Keratinocyte (primary cell): ENCODE measurements around the gene SQOR. TPM values are rescaled to one million over a fixed set of nuclear protein-coding genes. Genes with fewer than 3 reads are reported as not detected.

Experiments
- DNase-seq: peaks from one replicate; pipeline ENCODE4 v3.0.0-alpha.2; 2011; ENCODE audit warnings: low read depth, missing footprints, low spot score
- FAIRE-seq: peaks from 2 replicates; lab custom pipeline; 2011; peaks lifted over from hg19 to GRCh38; lab: Jason Lieb, UNC
- H2AFZ ChIP-seq: 2 replicates; pipeline ENCODE4 v1.6.0; 2012; ENCODE audit warnings: low read length, control low read depth, inconsistent platforms; ENCODE audit not compliant: control insufficient read depth
- H3K27ac ChIP-seq: 2 replicates; pipeline ENCODE4 v1.5.1; 2011; ENCODE audit warnings: low read length; ENCODE audit not compliant: control insufficient read depth, insufficient read depth
- H3K27me3 ChIP-seq: 3 replicates; pipeline ENCODE4 v1.6.0; 2011; ENCODE audit warnings: low read length; ENCODE audit not compliant: control insufficient read depth, insufficient read depth; ENCODE audit errors: extremely low read depth
- H3K36me3 ChIP-seq, 2 experiments: 2 replicates in 1 of 2; 3 replicates in 1 of 2; pipeline ENCODE4 v1.5.1; 2011; ENCODE audit warnings: low read length in 2 of 2, mild to moderate bottlenecking in 1 of 2; ENCODE audit not compliant: control insufficient read depth in 2 of 2, insufficient read depth in 2 of 2; ENCODE audit errors: extremely low read depth in 1 of 2
- H3K4me1 ChIP-seq: 3 replicates; pipeline ENCODE4 v1.5.1; 2011; ENCODE audit warnings: low read length; ENCODE audit not compliant: control insufficient read depth, insufficient read depth; ENCODE audit errors: extremely low read depth
- H3K4me2 ChIP-seq: 3 replicates; pipeline ENCODE4 v1.6.0; 2011; ENCODE audit warnings: low read depth, low read length; ENCODE audit not compliant: control insufficient read depth, insufficient read depth; ENCODE audit errors: extremely low read depth
- H3K4me3 ChIP-seq, 3 experiments: fragments of 200-600 bp in 1 of 3; sonication (generic) in 1 of 3; 2 replicates in 2 of 3; 3 replicates in 1 of 3; pipeline ENCODE4 v1.5.1; 2011 to 2016; ENCODE audit warnings: low read length in 3 of 3, mild to moderate bottlenecking in 3 of 3, control low read depth in 2 of 3, inconsistent platforms in 1 of 3, low read depth in 1 of 3, mixed read lengths in 1 of 3, mixed run types in 1 of 3, moderate library complexity in 1 of 3; ENCODE audit not compliant: control insufficient read depth in 2 of 3, insufficient read depth in 2 of 3; ENCODE audit errors: extremely low read depth in 1 of 3
- H3K79me2 ChIP-seq: 2 replicates; pipeline ENCODE4 v1.6.0; 2012; ENCODE audit warnings: low read length; ENCODE audit not compliant: control insufficient read depth, insufficient read depth
- H3K9ac ChIP-seq: 3 replicates; pipeline ENCODE4 v1.6.0; 2011; ENCODE audit warnings: low read length; ENCODE audit not compliant: control insufficient read depth, insufficient read depth; ENCODE audit errors: extremely low read depth
- H3K9me1 ChIP-seq: 3 replicates; pipeline ENCODE4 v1.6.0; 2011; ENCODE audit warnings: low read length; ENCODE audit not compliant: control insufficient read depth, insufficient read depth; ENCODE audit errors: extremely low read depth
- H3K9me3 ChIP-seq: 2 replicates; pipeline ENCODE4 v1.5.1; 2012; ENCODE audit warnings: low read depth, low read length; ENCODE audit not compliant: control insufficient read depth
- H4K20me1 ChIP-seq: 3 replicates; pipeline ENCODE4 v1.6.0; 2011; ENCODE audit warnings: low read length; ENCODE audit not compliant: control insufficient read depth, insufficient read depth; ENCODE audit errors: extremely low read depth
- CTCF ChIP-seq, 3 experiments: IDR thresholded peaks in 1 of 3; conservative IDR thresholded peaks in 1 of 3; optimal IDR thresholded peaks in 1 of 3; 2 replicates in 2 of 3; 3 replicates in 1 of 3; pipeline versions ENCODE3 to v1.5.1; 2011; ENCODE audit warnings: low read length in 3 of 3, mild to moderate bottlenecking in 3 of 3, moderate library complexity in 2 of 3, control low read depth in 1 of 3, inconsistent platforms in 1 of 3; ENCODE audit not compliant: insufficient read depth in 2 of 3; ENCODE audit errors: extremely low read depth in 1 of 3
- EZH2 ChIP-seq: IDR thresholded peaks from one replicate; pipeline ENCODE4 v1.6.1; 2012; ENCODE audit warnings: inconsistent platforms, mild to moderate bottlenecking, low read length, moderate library complexity
- dilution Hi-C: fragments of 300-500 bp; cut with MboI; formaldehyde crosslinking; loops from one replicate; pipeline ENCODE4 v1.7.0; 2020; ENCODE audit warnings: low sequenced_read_pairs; ENCODE audit not compliant: extremely low pct_ligation_motif_present
- polyA plus RNA-seq, 5 experiments: library from polyadenylated mRNA; depleted of rRNA in 3 of 5; stranded (reverse) in 3 of 5; stranded (forward) in 1 of 5; unstranded in 1 of 5; fragments of >200 nt; gene quantifications; 1 replicate in 1 of 5; 2 replicates in 3 of 5; 3 replicates in 1 of 5; pipeline versions ENCODE4 v1.2.1 to v1.2.3, GENCODE V29; 2011 to 2012; ENCODE audit warnings: missing spikeins in 2 of 5, low read depth in 1 of 5, low replicate concordance in 1 of 5

Gene SQOR
- polyA plus RNA-seq, 1 donor (not counting 4 experiments of a cell fraction or from before 2014, with no cell fraction given), result 140 TPM

GRCh38 chr15:45731343-45731742 lies 96.5 kb downstream of the SQOR start:
- Histone ChIP-seq H4K20me1 (no peaks in the 10 kb centered on the region), H3K4me1 (peaks cover 13% of the 10 kb centered on the region), H3K4me3 (no peak overlapping the region), H3K9me3 (no peaks in the 10 kb centered on the region), H3K36me3 (no peaks in the 10 kb centered on the region), H3K9ac (no peak overlapping the region), H3K27ac (no peak overlapping the region), H2AFZ (no peak overlapping the region), H3K4me2 (no peak overlapping the region), H3K79me2 (no peaks in the 10 kb centered on the region), H3K27me3 (no peaks in the 10 kb centered on the region), H3K9me1 (no peaks in the 10 kb centered on the region)
- dilution Hi-C loops, result no loop called here
- DNase-seq, result no peak
- no peak for TF ChIP-seq EZH2
- no peak for TF ChIP-seq CTCF (optimal IDR thresholded peaks at IDR 0.05 in 1 of 3, IDR thresholded peaks at IDR 0.05 in 1 of 3, conservative IDR thresholded peaks at IDR 0.05 in 1 of 3; ENCODE audit: extremely low read depth in 1 of 3, insufficient read depth in 2 of 3, low read length in 3 of 3)
- FAIRE-seq, result no peak

- H3K9me1 ChIP-seq, result no peaks in the 10 kb centered on the region
- DNase-seq (no peak), FAIRE-seq (no peak)
- H3K4me3 ChIP-seq, result no peak overlapping the region
- H3K9ac ChIP-seq, result no peak overlapping the region
- dilution Hi-C loops, result no loop called here
- peaks cover 13% of the 10 kb centered on the region for H3K4me1 ChIP-seq
- H3K27me3 ChIP-seq, result no peaks in the 10 kb centered on the region
- TF ChIP-seq EZH2, result no peak
- TF ChIP-seq CTCF (optimal IDR thresholded peaks at IDR 0.05 in 1 of 3, IDR thresholded peaks at IDR 0.05 in 1 of 3, conservative IDR thresholded peaks at IDR 0.05 in 1 of 3; ENCODE audit: extremely low read depth in 1 of 3, insufficient read depth in 2 of 3, low read length in 3 of 3), result no peak
- no peaks in the 10 kb centered on the region for H3K9me3 ChIP-seq
- no peak overlapping the region for H3K4me2 ChIP-seq
- no peak overlapping the region for H3K27ac ChIP-seq
- no peak overlapping the region for H2AFZ ChIP-seq
- H3K79me2 ChIP-seq, result no peaks in the 10 kb centered on the region
- H4K20me1 ChIP-seq, result no peaks in the 10 kb centered on the region
- no peaks in the 10 kb centered on the region for H3K36me3 ChIP-seq
Observed at GRCh38 chr15:45732662-45733061, 97.8 kb downstream of the SQOR start.
